Measurements from ENCODE around the gene DNM2. TPM values are rescaled to one million over a fixed set of nuclear protein-coding genes. Genes with fewer than 3 reads are reported as not detected.
"Not testable (repeated sequence)": the region's sequence is repeated elsewhere in the genome, so short reads cannot be mapped to it uniquely, and the experiment has no call there.

The DNM2 gene
- total RNA-seq, 1 donor from 2014 or later = 114 TPM

DNA sequence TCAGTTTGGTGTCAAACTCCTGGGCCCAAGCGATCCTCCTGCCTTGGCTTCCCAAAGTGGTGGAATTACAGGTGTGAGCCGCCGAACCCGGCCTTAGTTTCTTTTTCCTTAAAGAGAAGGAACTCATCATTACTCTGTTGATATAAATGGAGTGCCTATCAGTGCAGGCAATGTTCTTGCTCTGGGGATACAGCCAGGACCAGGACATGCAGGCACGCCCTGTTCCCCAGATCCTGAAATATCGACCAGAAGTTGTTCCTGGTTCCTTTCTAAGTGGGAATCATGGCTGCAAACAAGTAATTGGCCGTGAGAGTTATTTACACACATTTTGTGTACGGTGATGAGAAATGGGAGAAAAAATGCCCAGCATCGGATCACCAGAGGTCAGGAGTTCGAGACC lies 8.4 kb downstream of the DNM2 start:
- DNase-seq = no peak

DNA sequence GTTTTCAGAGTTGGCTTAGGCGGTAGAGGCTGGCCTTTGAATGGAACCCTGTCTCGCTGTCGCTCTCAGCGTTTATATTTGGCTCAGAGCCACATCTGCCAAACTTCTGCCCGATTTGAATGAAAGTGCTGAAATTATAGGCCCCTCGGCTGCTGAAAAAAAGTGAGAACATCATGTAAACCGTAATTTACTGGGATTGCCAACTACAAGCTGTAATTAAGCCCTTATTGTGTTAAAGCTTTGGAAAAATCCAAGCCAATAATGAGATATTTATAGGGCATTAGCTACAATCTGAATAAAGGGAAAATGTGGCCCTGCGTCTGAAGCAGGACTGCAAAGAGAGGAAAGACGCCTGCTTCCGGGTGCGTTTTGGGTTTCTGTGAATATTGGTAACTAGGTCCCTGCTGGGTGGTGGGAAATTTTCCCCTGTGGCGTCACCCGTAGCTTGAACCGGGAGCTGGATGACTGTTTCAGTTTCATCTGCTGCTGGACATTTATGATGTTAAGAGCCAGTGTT lies 9.9 kb downstream of the DNM2 start:
- DNase-seq = no peak

DNA sequence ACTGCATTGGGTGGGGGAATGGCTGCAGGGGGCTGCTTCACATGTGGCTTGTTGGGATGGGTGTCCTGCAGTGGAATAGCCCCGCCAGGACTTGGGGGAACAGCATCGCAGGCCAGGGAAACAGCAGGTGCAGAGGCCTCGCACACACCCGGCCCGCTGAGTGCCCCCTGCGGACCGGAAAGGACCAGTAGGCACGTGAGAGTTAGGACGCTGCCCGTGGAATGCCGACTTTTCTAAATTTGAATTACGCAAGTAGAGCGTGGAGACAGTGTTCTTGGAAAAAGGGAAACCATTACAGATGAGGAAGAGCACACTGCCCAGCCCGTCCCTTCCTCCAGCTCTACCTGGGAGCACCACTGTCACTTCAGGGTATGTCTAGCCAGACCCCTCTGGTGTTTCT lies 11.5 kb downstream of the DNM2 start:
- DNase-seq = no peak

DNA sequence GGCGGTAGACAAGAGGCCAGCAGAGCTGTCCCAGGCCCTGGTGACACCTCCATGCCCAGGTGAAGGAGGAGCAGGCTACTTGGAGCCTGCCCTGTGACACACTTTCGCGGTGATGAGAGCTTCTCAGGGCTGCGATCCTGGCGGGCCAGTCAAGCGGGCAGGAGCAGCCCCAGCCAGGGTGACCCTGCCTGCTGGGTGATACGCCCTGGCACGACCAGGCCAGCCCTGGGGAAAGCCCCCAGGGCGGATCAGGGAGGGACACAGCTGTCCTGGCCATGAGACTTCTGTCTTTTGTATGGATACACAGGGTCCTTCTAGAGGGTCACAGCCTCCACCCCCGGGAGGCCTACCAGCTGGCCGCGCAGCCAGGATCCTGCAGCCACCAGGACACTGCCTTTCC lies 13.1 kb downstream of the DNM2 start:
- DNase-seq = no peak

DNA sequence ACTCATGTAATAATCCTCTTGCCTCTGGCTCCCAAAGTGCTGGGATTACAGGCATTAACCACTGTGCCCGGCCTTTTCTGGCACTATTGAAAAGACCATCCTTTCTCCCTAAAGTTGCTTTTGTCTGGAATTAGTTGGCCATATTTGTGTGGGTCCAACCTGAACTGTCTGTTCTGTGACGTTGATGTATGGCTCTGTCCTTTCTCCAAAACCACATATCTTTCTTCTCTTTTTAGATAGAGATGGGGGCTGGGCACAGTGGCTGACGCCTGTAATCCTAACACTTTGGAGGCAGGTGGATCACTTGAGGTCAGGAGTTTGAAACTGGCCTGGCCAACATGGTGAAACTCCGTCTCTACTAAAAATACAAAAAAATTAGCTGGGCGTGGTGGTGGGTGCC lies 17.9 kb downstream of the DNM2 start:
- DNase-seq = no peak

DNA sequence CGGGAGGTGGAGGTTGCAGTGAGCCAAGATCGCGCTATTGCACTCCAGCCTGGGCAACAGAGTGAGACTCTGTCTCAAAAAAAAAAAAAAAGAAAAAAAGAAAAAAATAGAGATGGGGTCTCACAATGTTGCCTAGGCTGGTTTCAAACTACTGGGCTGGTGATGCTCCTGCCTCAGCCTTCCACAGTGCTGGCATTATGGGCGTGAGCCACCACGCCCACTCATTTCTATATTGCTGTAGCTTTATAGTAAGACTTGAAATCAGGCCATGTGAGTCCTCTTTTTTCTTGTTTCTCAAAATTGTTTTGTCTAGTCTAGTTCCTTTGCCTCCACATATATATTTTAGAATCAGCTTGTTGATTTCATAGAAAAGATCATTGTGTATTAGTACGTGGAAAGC lies 18.3 kb downstream of the DNM2 start:
- DNase-seq = no peak

DNA sequence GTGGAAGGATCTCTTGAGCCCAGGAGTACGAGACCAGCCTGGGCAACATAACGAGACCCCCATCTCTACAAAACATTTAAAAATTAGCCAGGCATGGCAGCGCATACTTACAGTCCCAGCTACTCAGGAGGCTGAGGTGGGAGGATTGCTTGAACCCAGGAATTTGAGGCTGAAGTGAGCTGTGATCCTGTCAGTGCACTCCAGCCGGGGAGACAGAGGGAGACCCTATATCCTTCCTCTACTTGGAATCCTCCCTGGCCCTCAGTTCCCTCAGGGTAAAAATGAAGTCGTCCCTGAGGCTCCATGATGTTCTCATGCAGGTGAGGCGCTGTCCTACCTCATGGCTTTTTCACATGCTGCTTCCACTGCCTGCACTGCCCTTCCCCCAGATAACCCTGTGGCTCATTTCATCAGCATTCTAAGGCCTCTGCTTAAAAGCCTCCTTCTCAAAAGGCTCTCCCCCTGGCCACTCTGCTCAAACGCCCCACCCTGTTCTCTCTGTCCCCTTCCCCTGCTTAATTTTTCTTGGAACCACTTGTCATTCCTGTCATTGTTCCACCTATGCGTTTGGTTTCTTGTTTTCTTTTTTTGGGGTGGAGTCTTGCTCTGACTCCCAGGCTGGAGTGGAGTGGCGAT lies 19.2 kb downstream of the DNM2 start:
- no peak for DNase-seq

DNA sequence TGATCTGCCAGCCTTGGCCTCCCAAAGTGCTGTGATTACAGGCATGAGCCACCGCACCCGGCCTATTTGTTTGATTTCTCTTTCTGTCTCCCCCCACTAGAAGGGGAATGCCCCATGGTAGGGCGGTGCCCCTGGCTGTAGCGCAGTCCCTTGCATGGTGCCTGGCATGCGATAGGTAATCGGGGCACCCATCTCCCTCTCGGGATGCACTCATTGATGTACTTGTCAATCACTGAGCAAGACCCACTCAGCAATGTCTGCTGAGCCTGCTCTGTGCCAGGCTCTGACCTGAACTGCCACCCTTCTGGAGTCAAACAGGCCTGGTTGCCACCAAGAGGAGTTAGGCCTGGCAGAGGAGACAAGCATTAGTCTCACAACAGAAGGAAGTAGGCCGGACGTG lies 19.8 kb downstream of the DNM2 start:
- DNase-seq = no peak

DNA sequence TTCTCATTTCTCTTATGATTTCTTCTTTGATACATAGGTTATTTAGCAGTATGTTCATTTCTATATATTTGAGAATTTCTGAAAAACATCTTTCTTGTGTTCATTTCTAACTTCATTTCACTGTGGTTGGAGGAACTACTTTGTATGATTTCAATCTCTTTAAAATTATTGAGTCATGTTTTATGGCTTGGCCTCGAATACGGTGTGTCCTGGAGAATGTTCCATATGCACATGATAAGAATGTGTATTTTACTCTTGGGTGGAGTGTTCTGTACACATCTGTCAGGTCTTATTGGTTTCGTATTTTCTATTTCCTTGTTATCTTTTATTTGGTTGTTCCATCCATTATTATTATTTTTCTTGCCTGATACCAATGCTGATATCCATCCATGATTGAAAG lies 22.9 kb downstream of the DNM2 start:
- no peak for DNase-seq

DNA sequence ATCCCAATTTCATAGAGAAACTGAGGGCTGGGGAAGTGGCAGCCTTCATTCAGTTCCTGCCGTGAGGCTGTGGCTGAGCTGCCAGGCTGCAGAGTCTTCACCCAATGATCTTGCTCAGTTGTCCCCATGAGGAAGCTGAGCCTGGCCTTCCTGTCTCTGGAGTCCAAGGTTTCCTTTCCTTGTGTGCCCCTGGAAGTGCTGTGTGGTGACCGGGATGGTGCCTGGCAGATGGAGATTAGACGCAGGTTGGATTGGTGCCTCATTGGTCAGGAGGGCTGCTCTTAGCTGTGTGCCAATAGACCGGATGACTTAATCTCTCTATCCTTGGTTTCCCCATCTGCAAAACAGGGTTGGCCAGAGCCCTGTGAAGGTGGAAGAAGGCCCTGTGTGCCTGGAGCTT lies 24.6 kb downstream of the DNM2 start:
- no peak for DNase-seq

DNA sequence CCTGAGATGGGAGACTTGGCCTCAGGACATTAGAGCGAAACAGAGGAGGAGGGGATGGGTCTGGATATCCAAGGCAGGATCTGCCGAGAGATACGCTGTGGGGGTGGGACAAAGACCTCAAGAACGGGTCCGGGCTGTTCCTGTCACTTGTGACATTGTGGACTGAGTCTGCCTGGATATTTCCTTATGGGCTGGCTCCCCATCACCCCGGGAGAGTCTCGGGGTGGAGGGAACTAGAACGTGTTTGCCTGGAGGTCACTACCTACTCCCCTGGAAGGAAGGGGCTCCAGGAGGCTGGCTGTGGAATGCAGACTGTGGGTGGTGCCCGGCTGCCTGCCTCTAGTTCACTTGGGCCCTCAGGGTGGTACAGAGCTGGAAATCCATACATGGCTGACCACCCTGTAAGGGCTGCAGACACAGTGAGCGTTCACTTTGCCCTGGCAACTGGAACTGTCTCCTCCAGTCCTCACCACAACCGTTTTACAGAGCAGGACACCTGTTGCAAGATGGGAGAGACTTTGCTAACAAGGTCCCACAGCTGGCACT lies 26.4 kb downstream of the DNM2 start:
- DNase-seq = peak; percentile 24

DNA sequence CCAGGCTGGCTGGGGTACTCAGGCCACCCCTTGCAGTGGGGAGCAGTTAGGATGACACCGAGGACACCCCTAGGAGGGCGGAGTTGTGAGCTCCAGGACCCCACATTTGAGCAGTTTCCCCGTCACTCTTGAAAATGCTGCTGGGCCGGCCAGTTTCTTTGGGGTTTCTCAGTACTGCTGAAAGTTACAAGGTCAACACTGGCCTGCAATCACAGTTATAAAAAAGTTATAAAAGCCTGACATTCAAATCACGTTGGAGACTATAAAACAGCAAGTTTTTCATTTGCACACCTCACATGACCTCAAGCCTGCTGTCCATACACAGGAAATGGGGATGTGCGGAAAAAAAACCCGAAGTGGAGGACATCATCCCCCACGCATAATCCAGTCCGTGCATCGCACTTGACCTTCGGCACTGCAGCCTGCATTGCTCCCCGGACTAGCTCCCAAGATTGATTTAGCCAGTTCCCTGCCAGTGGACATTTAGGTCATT lies 27.0 kb downstream of the DNM2 start:
- DNase-seq = no peak

DNA sequence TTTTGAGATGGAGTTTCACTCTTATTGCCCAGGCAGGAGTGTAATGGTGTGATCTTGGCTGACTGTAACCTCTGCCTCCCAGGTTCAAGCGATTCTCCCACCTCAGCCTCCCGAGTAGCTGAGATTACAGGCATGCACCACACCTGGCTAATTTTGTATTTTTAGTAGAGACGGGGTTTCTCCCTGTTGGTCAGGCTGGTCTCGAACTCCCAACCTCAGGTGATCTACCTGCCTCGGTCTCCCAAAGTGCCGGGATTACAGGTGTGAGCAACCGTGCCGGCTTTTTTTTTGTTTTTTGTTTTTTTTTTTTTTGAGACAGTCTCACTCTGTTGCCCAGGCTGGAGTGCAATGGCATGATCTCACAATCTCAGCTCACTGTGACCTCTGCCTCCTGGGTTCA lies 28.6 kb downstream of the DNM2 start:
- DNase-seq = not testable (repeated sequence)

DNA sequence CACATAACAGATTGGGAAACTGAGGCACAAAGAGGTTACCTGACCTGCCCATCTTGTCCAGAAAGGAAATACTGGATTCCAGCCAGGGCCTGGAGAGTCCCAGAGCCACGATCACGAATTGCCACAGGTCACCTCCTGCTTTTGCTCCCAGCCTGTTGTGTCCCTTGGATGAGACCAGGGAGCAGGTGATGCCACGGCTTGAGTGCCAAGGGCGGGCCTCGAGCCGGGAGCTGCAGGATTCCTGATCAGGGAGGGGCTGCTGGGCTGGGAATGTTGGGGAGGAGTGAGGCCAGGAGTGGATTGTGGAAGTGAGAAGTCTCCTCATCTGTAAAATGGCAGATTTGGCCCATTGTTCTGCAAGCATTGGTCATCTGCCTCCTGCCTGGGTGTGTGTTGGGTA lies 29.4 kb downstream of the DNM2 start:
- peak; percentile 36 for DNase-seq

DNA sequence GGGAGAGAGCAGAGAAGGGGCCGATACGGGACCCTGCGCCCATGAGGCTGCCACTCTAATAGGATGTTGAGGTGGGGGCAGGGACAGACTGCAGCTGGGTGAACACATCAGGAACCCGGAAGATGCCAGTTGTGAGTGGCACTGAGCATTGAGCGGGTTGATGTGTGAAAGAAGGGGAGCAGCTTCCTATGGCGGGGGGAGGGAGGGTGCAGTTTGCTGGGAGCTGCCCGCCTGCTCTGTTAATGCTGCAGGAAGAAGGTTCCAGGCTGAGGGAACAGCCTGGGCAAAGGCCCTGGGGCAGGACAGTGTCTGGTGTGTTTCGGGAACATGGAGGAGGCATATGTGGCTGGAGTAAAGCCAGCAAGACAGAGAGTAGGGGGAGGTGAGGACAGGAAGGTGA lies 29.8 kb downstream of the DNM2 start:
- no peak for DNase-seq

DNA sequence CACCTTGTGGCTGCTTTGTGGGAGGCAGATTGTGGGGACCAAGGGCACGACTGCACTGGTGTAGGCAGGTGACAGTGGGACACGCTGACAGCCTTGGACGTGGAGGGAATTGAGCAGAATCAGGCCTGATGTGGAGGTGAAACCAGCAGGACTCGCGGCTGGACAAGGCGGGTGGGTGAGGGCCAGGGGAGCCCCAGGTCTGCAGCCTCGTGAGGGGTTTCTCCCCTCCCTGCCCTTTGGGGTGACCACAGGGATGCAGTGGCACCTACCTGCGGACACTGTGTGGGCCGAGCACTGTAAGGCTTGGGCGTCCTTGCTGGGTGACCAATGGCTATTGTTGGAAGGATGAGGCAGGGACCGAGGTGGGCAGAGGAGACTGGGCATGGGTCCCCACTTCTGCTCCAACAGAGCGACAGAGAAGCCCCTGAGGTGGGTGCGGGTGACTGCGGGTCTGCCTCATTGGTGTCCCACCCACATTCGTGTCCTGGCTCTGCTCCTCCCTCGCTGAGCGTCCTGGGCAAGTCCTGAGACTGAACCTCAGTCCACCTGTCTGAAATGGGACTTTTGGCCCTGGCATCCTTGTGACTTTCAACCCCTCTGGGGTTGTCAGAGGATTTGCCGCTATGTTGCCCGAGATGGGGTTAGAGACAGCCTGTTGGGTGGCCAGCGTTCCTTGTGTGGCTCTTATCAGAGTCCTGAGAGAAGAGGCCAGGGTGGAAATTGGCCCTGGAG lies 30.5 kb downstream of the DNM2 start:
- DNase-seq = no peak

DNA sequence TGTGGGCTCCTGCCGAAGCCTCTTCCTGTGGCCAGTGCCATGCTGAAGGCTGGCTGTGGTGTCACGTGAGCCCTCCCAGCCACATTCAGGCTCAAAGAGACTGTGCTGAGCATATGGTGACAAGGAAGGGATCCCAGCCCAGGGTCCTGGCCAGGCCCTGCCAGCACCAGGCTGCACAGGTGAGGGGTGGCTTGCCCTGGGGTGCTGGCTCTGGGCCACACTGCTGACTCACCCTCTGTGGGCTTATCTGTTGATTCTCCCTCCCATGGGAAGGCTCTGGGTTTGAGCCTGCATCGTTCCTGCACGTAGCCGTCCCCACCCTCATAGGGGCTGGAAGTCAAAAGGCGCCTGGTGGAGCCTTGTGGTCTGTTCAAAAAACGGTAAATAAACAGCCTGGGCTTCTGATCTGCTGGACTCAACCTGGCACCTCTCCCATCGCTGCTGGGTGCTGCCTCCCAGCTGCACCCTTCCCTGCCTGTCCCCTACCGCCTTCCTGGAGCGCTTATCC lies 31.1 kb downstream of the DNM2 start:
- no peak for DNase-seq

DNA sequence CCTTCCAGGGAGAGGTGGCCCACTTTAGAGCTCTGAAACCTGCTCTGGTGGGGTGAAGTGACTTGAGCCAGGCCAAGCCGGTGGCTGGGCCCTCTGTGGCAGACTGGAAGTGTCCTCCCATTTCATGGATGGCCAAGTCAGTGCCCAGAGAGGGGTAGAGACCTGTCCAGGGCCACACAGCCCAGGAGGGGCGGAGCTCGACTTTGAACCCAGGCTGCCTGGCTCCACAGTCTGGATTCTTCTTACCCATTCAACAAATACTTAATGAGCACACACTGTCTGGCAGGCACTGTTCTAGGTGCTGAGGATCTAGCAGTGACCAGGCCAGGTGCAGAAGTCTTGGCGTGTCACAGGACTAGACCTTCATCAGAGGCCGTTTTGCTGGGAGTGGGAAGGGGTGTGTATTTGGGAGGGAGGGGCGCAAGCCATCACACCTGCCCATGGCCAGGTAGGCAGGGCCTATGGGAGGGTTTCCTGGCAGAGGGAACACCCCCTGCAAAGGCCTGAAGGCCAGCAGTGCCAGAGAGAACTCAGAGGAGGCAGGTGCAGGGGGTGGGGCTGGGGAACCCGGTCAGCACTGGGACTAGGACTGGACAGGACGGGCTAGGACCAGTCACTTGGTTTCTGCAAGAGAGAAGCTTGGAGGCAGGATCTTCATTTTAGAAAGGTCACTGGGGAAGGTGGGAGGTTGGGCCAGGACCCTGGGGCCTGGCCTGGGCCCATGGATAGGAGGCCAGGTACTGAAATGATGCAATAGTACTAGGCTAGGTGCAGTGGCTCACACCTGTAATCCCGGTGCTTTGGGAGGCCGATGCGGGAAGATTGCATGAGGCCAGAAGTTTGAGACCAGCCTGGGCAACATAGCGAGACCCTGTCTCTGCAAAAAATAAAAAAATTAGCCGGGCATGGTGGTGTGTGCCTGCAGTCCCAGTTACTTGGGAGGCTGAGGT lies 31.8 kb downstream of the DNM2 start:
- DNase-seq = no peak

DNA sequence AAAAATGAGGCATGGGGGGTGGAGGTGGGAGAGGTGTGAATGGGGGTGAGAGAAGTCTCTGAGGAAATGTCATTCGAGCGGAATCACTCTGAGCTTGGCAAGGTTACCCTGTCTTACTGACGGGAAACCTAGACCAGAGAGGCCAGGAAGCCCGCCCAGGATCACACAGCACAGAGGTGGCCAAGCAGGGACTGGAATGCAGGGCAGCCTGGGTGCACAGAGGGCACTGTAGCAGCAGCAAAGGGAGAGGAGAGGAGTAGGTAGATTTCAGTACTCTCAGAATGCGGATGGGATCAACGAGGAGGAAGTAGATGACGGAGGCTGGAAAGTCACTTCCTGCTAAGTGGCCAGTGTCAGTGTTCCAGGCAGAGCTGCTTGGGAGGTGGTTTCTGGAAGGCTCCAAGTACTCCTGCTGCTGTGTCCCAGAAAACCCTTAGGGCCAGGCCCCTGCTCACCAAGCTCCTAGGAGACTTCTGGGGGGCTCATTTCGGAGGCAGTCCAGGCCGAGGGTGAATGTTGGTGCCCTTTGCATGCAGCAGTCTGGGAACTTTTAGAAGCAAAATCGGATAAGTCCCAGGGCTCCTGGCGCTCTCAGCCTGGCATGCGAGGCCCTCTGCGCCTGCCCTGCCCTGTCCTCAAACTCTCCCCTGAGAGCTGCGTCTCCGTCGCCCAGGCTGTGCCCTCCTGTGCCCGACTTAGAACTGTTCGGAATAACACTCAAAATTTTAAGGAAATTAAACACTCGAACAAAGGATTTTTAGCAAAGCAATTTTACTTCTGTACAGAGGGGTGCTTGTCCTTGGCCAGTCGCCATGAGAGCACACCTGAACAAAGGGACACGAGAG lies 33.5 kb downstream of the DNM2 start:
- no peak for DNase-seq

DNA sequence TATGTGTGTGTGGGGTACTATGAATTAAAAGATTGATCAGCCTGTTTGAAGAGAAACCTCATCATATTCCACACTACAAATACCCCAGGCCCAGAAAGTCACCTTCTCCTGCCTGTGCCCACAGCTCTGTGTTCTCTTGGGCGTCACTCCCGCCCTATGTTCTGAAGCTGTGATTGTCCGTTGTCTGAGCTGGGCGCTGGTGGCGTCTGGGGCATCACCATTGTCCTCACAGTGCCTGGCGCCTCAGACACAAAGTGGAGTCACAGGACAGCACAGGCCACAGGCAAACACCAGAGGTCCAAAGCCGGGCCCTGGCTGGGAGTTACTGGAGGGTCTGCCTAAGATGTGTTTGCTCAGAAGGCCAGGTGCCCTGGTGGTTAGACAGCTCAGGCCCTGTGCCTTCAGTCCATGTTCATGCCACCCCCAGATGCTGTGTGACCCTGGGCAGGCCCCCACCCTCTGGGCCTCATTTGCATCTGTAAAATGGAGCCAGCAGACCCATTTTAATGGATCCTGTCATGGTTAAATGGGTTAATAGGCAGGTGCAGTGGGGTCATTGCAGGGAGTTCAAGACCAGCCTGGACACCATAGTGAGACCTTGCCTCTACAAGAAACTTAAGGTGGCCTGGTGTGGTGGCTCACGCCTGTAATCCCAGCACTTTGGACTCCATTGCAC lies 34.5 kb downstream of the DNM2 start:
- DNase-seq = no peak

Measured in tongue (tissue), 2 donors.